Measurements from ENCODE around the gene GM2A.
A peak's percentile ranks its signal among the peaks of the same experiment; 100 is the strongest.
"Not testable (repeated sequence)": the region's sequence is repeated elsewhere in the genome, so short reads cannot be mapped to it uniquely, and the experiment has no call there.

The GM2A gene

DNA sequence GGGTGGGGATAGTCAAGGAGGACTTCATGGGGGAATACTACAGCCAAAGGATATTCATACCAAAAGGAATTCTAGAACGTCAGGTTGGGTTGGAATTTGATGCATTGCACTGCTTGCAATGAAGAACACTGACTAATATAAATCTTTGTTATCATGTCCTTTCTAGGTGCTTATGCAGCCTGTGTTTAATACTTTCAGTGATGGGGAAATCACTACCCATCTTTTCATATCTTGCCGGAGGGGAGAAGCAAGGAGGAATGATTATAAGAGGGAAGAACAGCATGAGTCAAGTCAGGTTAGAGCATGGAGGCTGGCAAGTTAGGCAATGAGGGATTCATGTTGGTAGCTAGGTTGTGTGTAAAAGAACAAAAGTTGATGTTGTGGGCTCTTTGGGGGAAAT, 24.0 kb upstream of the GM2A start:
- DNase-seq: no peak

DNA sequence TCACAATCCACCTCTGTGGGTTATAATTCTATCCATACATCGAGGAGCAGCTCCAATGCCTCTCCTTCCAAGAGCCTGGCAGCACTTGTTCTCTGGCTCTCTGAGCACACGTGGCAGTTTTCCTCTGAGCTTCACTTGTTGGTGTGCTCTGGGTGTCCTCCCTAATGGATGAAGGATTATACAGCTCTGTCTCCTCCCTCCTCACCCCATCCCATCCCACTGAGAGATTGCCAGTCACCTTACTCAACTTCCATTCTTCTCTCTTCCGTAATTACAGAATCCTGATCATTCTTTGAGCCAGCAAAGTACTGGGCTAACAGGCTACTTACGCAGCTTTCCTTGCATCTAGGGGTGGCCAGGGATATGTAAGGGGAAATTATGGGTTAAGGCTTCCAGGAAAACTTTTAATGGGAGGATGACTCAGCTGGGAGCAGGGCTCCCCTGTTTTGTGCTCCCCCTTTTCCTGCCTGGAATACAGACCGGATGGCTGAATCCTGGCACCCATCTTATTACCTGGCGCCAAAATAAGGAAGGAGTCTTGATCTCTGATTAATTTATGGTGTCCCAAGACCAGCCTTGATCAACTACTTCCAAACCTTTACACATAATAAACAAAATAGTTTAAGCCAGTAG, 22.8 kb upstream of the GM2A start:
- no peak for DNase-seq

DNA sequence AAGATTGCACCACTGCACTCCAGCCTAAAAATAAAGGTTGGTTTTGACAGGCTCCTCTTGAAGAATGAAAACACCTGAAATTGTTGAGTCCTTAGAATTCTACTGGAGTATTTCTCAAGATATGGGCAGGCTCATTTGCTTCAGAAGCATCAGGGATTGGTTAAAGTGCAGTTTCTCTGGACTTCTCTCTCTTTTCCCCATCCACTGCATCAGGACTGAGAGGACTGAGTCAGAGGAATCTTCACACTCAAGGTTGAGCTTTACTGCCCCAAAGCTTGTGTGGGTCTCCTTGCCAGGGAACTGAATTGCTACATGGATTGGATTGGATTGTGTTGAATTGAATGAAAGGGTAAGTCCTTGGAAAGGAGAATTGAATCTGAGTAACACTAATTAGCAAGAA, 21.6 kb upstream of the GM2A start:
- DNase-seq: no peak

DNA sequence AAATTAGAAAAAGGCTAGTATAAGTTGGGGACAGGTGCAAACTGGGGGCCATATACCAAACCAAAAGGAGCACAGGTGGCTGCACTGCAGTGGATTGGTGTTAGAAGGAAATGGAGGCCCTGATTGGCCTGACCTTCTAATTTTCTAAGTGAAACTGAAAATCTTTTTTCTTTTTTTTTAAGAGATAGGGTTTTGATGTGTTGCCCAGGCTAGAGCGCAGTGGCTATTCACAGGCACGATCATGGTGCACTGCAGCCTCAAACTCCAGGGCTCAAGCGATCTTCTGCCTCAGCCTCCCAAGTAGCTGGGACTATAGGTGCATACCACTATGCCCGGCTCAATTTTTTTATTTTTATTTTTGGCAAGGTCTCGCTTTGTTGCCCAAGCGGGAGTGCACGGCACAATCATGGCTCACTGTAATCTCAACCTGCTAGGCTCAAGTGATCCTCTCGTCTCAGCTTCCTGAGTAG, 19.3 kb upstream of the GM2A start:
- no peak for DNase-seq

DNA sequence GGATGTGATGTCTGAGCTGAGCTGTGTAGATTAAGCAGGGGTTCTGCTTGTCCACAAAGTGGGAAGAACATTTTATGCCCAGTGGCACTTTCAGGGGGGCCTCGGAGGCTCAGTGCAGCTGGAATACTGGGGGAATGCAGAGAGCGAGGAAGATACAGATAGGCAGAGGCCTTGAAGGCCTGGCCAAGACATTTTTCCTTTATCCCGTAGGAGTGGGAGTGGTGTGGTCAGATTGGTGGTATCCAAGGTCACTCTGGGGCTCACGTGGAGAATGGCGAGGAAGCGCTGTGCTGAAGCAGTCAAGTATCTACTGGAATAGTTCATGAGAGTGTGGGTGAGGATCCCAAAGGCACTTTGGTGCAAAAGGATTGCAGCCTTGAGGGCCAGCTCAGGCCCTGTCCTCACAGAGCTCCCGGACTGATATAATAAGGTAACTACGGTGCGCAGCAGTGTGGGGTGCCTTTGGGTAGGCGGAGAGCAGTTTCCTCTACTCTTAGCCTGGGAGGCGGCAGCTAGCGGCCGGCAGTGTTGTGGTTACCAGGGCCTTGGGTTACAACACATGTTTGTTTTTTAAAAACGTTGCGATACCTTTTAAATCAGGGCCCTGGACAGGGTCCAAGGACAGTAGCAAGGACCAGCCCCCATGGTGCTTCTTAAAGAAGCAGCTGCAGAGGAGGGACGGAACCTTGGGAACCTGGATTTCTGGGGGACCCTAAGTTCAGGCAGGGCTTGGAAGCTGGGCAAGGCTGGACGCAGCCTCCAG, 18.3 kb upstream of the GM2A start:
- no peak for DNase-seq

DNA sequence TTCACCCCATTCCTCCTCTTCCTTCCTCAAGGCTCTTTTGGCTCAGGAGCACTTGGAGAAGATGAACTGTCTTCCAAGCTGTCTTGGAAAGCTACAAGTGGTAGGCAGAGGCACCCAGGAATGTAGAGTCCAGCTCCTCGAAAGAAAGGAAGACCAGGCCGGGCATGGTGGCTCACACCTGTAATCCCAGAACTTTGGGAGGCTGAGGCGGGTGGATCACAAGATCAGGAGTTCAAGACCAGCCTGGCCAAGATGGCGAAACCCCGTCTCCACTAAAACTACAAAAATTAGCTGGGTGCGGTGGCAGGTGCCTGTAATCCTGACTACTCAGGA, 17.8 kb upstream of the GM2A start:
- not testable (repeated sequence) for DNase-seq

DNA sequence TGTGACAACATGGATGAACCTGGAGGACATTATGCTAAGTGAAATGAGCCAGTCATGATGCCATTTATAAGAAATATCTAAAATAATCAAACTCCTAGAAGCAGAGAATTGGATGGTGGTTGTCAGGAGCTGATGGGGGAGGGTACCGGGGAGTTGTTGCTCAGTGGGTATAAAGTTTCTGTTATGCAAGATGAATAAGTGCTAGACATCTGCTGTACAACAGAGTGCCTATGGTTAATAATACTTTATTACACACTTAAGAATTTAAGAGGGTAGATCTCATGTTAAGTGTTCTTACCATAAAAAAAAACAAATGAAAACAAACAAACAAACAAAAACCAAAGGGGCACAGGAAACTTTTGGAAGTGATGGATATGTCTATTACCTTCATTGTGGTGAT, 16.1 kb upstream of the GM2A start:
- no peak for DNase-seq

DNA sequence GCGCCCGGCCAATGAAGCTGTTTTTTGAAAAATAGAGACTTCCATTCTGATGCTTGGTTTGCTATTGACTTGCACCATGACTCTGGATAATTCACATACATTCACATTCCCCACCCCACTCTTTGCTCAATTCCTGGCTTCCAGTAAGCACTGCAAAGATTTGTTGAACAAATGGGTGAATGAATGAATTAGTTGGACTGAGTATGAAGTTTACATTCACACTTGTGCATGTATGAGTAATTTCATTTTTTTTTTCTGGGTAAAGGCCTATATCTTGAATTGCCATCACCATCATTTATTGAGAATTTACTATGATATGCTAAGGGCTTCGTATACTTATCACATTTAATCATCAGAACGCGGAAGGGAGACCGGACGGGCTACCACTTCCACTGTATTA, 15.3 kb upstream of the GM2A start:
- no peak for DNase-seq

DNA sequence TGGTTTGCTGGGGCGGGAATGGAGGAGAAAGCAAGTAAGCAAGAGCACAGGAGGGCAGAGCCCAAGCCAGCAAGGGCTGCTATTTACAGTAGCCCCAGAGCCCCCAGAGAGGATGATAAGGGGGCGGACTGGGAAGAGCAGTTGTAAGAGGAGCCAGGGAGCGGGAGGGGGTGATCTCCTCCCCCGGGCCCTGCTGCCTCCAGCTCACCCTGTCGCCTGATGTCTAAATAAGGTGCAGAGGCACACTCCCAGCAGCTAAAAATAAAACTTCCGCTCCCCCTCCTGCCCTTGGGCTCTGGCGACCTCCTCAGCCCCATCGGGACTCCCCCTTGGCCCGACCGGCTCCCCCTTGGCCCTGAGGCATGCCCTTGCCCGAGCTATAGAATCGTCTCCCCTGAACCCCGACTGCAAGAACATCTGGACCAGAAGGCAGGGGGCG, 14.7 kb upstream of the GM2A start:
- DNase-seq: no peak

DNA sequence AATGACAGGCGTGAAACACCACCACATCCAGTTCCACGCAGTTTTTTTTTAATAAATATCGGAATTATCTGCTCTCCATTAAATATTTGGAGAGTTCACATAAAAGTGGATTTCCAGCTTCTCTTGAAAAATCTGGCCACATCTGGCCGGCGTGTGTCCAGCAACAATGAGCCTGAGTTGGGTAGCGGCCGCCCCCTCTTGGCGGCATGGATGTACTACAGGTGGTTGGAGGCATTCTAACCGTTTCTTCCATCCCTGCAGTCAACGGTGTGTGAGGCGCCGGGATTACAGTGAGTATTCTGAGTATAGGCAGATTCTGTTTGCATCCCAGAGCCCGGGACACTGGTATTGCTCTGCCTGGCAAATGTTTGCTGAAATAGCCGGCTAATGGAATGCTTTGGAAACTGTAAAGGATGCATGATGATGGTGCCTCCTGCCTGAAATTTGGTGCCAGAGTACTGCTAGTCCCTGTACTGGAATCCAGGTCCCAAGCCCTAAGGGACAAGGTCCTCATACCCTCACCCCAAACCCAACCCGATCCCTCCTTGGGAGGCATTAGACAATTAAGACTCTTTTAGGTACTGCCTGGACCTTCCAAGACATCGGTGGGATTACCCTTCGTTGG, 13.6 kb upstream of the GM2A start:
- no peak for DNase-seq

DNA sequence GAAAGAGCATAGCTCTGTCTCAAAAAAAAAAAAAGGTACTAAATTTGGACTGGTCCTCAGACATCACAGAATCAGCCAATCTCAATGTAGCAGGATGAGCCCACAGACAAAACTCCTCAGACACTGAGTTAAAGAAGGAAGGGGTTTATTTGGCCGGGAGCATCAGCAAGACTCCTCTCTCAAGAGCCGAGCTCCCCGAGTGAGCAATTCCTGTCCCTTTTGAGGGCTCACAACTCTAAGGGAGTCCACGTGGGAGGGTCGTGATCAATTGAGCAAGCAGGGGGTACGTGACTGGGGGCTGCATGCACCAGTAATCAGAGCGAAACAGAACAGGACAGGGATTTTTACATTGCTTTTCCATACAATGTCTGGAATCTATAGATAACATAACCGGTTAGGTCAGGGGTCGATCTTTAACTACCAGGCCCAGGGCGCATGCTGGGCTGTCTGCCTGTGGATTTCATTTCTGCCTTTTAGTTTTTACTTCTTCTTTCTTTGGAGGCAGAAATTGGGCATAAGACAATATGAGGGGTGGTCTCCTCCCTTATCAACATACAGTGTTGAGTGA, 12.6 kb upstream of the GM2A start:
- DNase-seq: not testable (repeated sequence)

DNA sequence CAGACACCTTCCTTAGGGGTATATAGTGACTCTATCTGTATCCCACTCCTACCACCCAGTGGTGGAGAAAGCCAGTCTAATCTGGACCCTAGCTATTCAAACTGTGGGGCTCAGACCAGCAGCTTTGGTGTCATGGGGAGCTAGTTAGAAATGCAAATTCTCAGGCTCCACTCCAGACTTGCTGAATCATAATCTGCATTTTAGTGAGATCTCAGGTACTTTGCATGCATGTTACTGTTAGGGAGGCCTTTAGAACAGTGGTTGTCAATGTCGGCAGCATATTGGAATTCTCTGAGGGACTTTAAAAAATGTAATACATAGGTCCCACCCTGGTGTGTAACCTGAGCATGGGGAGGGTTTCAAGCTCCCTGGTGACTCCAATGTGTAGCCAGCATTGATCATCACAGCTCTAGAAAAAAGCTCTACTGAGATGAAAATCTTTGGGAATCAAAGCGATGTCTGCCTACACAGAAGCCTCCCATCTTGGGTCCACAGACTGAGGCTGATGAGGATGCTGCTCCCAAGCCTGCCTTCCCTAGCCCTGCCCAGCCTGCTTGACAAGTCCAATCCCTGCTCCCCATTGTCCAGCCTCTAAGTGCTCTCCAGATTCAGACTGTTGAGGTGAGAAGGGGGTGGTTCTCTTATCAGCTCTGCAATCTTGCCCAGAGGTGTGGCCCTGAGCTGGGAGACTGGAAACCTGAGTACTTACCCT, 11.9 kb upstream of the GM2A start:
- DNase-seq: no peak

DNA sequence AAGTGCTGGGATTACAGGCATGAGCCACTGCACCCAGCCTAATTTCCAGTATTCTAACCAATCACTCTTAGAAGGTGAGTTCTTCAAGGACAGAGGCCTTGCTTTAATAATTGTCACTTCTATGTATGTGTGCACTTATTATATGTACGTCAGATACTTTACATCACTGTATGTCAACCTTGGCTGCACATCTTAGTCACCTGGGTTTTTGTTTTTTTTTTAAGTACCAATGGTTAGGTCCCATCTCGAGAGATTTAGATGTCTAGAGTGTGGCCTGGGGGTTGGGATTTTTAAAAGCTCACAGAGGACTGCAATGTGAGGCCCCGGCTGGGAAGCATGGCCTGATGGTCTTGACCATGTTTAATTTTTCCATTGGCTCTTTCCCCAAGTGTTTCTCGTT, 9.9 kb upstream of the GM2A start:
- no peak for DNase-seq

DNA sequence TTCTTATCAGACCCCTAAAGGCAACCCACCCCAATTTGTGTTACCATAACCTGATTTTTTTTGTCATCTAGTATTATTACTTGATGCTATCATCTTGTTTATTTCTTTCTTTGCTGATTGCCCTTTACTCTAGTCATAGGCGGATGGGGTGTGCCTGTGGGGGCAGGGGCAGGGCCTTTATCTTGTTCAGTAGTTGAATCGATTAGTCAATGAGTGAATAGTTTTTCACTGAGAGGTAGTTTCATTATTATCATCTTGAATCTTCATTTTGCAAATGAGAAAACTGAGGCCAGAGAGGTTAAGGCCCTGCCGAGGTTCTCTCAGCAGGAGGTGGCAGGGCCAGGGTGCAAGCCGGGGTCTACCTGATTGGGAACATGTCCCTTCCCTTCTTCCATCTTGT, 9.4 kb upstream of the GM2A start:
- DNase-seq: peak; percentile 41 to 63

DNA sequence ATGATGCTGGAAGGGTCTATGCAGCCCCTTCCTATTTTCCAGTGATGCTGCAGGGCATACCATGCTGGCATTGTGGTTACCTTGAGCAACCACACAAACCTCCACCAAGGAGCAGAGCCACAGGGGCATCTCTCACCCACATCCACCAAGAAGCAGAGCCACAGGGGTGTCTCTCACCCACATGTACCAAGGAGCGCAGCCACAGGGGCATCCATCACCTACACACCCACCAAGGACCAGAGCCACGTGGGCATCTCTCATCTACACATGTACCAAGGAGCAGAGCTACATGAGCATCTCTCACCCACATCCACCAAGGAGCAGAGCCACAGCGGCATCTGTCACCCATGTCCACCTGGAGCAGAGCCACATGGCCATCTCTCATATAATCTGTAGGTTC, 8.8 kb upstream of the GM2A start:
- no peak for DNase-seq

DNA sequence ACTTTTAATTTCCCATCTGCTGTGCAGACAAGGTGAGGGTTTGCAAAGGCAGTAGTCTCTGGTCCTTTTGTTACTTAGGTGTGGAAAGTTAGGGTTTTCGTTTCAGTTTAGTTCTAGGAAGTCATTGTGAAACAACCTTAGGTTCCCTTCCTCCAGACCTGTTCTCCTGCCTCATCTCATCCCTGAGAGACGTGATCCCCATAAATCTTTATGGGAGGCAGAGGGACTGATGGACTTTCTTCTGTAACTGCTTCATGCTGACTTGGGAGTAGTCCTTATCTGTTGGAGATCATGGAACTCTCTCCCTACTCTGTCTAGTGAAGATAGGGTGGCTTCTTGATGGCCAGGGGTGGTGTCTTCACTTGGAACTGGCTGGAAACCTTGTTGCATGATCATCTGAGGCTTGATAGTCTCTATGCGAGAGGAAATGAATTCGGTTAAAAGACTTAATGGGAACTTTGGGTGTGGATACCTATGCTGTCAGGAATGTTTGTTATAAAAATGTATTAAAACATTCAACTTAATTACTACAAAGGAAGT, 7.2 kb upstream of the GM2A start:
- DNase-seq: no peak

DNA sequence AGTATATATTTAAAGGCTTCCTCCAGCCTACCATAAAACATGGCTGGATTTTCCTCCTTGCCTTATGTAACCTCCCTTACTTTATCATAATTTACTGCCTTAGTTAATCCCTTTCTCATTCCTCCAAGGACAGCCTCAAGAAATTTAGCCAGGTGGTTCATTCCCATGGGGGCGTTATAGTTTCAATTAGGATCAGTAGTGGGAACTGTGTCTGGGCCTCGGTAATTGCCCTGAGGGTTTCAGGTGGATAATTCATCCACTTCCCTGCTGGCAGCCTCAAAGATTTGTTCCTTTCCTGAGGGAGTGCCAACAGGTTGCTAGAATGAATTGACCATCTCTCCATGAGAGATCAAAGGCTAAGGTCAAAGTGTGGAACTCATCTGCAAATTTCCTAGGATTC, 4.3 kb upstream of the GM2A start:
- no peak for DNase-seq

DNA sequence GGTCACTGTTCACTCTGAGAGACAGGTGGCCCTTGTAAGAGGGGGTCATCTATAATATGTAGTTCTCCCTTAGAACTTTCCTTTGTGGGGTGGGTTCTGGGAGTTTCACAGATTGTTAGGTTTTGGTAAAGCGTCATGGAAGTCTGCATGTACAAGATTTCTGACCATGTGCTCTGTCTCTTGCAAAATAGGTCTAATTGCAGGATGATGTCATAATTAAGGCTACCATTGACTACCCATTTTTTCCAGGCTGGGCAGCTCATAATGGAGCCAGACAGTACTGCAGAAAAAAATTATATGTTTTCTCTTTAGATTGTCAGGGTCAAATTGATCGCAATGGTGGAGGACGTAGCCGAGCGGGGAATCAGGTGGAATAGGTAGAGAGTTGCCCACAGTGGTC, 3.7 kb upstream of the GM2A start:
- DNase-seq: no peak

DNA sequence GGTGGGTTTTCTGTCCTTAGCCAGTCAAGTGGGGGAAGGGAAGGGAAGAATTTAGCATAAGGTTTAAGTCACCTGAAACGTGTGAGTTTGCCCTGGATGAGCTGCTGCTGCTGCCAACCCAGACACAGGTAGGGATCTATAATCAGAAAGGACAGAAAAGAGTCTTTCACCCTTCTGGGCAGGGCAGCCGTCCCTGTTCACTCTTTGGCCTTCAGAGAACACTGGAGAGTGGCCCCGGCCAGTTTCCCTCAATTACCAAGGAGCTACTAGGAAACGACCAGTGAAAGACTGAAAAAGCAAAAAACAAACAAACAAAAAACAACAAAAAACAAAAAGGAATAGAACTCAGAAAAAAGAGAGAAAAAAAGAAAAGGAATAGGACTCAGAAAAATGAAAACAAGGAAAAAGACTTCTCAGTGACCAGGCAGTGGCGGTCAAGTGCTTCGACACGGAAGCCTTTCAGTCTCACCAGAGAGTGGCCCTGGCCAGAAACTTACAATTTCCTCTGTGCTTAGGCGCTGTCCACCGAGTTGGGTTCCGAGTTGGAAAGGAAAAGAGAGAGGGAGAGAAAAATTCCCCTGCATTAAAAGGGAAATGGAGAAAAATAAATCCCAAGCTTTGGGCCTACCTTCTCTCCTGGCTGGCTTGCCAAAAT, 2.5 kb upstream of the GM2A start:
- no peak for DNase-seq

DNA sequence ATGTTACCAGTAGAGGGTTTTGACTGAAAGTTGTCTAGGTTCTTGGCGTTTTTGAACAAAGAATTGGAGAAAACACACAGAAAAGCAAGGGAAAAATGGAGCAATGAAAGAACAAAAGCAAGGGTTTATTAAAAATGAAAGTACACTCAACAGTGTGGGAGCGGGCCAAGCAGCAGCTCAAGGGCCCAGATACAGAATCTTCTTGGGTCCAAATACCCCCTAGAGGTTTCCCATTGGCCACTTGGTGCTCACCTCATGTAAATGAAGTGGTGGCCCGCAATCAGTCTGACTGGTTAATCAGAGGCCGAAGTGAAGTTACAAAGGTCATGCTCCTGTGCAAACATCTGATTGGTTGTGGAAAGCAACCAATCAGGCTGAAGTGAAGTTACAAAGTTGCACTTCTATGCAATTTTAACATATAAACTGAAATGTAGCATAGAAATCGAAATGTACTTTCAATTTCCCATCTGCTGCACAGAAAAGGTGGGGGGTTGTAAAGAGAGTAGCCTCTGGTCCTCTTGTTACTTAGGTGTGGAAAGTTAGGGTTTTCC, 1.9 kb upstream of the GM2A start:
- DNase-seq: peak; percentile 51 to 68

DNA sequence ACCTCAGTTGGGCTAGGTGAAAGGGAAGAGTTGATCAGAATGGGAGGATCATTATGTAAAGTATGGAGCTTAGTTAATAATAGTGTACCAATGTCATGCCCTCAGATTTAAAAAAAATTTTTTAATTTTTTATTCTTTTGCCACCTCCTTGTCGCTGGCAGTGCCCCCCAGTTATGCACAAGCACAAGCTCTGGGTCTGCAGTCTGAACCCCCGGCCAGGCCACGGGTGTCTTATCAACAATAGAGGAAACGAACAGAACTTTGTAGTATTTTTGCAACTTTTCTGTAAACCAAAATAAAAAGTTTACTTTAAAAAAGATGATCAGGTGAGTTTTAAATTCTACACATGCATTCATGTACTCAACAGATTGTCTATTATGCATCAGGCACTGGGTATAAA, 1.4 kb upstream of the GM2A start:
- DNase-seq: no peak

DNA sequence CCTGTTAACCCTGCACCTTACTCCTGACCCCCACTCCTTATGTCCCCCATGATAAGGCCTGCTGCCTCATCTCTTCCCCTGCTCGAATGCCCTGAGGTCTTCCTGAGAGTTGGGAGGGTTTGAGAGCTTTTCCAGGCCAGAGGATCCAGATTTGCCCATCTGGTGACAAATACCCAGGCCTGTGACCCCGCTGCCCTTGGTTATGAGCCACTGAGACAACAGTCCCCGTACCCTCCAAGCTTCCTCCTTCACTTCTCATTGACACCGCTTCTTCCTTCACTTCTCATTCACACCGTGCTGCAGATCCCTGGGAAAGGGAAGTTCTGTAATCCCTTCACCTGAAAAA, 593 bp downstream of the GM2A start:
- no peak for DNase-seq

Measured in activated CD4-positive, alpha-beta T cell treated with anti-CD3 and anti-CD28 coated beads, Interleukin-2, amount 50 U/mL, for 48 hours (primary cell).